AG04449 (cell line): ENCODE results near the gene ESAM.

Experiments used
- CTCF ChIA-PET: fragments of 350-600 bp; formaldehyde crosslinking; extraction: SDS; loops from one replicate; lab custom pipeline; 2021; ENCODE audit warnings: antibody characterized with exemption; lab: Yijun Ruan, JAX
- POLR2A ChIA-PET: fragments of 400-600, 350-600 bp; formaldehyde crosslinking; extraction: SDS; loops from one replicate; lab custom pipeline; 2020; ENCODE audit warnings: antibody characterized with exemption, inconsistent platforms; lab: Yijun Ruan, JAX
- DNase-seq: peaks from one replicate; pipeline ENCODE4 v3.0.0-alpha.2; 2010; ENCODE audit warnings: low read depth, low spot score
- H3K4me3 ChIP-seq: 2 replicates; pipeline ENCODE4 v1.5.1; 2011; ENCODE audit warnings: low read depth, mild to moderate bottlenecking, control low read depth, low read length
- TF ChIP-seq, protein P1 (sequence below): IDR thresholded peaks from one replicate; pipeline ENCODE4 v1.5.1; 2011; ENCODE audit warnings: mild to moderate bottlenecking, moderate library complexity, low read length, control low read depth, inconsistent platforms; ENCODE audit not compliant: insufficient read depth; ENCODE audit errors: missing control alignments

ESAM gene

DNA sequence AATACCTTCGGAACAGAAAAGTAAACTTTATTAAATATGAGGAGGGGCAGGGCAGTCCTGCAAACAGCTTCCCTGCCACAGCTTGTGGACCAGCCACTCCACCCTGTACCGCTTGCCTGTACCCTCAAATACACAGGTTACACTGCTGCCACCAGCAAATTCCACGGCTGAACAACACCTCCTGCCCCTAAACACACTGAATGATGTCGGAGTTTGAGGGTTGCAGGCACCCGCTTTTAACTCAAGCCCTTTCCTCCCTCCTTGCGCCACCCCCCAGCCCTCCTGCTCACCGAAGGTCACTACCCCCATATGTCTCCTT lies 14.0 kb downstream of the ESAM start:
- H3K4me3 ChIP-seq = no peak overlapping the region
- ChIA-PET POLR2A (no interaction called here), CTCF (interaction anchor here (0.9 to 7.3 kb wide), 7 partner anchors 8 to 89 kb away, joined by 4 to 50 read pairs (median 6); partner anchors contain the start of genes ESAM, NRGN, SIAE and SPA17)
- no peak for DNase-seq
- TF ChIP-seq, protein P1, sequence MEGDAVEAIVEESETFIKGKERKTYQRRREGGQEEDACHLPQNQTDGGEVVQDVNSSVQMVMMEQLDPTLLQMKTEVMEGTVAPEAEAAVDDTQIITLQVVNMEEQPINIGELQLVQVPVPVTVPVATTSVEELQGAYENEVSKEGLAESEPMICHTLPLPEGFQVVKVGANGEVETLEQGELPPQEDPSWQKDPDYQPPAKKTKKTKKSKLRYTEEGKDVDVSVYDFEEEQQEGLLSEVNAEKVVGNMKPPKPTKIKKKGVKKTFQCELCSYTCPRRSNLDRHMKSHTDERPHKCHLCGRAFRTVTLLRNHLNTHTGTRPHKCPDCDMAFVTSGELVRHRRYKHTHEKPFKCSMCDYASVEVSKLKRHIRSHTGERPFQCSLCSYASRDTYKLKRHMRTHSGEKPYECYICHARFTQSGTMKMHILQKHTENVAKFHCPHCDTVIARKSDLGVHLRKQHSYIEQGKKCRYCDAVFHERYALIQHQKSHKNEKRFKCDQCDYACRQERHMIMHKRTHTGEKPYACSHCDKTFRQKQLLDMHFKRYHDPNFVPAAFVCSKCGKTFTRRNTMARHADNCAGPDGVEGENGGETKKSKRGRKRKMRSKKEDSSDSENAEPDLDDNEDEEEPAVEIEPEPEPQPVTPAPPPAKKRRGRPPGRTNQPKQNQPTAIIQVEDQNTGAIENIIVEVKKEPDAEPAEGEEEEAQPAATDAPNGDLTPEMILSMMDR = no peak

DNA sequence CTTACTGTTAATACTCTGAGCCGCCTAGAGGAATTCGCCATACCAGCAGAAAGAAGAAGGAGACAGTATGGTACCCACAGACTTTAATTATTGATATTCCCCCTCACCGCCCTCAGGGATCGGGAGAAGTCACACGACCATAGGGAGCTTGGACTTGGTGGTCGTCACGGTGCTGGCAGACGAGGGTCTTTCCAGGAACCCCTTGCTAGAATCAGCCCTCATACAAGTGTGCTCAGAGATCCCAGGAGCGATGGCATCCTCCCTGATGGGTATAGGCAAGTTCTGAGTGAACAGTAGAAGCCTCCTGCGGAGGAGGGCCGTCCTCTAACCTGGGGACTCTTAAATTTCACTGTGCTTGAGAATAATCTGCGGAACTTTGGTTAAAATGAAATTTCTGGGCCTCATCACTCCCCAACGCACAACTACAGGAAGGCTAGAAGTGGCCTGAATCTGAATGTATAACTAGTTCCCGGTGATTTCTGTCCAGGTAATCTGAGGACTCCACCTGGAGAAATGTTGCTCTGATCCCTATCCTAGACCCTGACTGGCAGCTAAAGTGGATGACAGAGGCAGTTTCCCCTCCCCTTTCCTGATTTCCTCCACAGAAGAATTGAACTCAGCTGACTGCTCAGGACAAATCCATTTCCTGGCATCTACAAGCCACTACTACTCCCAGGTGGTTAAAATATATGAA lies 14.5 kb downstream of the ESAM start:
- TF ChIP-seq, protein P1 = no peak
- ChIA-PET CTCF (interaction anchor here (0.6 to 7.3 kb wide), 9 partner anchors 12 to 195 kb away, joined by 3 to 50 read pairs (median 6); partner anchors contain the start of genes ESAM, SIAE and SPA17), POLR2A (no interaction called here)
- H3K4me3 ChIP-seq = no peak overlapping the region
- DNase-seq = no peak

DNA sequence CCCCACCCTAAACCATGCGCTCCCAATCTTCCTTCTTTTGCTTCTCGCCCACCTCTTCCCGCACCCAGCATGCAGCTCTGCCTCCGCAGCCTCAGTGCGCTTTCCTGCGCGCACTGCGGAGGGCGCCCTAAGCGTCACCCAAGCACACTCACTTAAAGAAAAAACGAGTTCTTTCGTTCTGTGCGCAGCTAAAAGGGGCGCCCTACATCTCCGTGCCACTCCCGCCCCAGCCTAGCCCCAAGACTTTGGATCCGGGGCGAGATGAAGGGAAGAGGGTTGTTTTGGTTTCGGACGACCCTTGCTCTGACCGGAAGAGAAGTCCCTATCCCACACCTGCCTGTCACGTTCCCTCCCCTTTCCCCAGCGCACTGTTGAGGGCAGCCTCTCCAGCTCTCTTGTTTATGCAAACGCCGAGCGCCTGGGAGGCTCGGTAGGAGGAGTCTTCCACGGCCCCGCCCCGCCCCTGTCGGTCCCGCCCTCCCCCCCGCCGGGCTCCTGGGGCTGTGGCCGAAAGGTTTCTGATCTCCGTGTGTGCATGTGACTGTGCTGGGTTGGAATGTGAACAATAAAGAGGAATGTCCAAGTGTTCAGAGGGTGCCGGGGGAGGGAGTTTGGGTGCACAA lies 15.4 kb downstream of the ESAM start:
- no peak for DNase-seq
- POLR2A ChIA-PET = no interaction called here

DNA sequence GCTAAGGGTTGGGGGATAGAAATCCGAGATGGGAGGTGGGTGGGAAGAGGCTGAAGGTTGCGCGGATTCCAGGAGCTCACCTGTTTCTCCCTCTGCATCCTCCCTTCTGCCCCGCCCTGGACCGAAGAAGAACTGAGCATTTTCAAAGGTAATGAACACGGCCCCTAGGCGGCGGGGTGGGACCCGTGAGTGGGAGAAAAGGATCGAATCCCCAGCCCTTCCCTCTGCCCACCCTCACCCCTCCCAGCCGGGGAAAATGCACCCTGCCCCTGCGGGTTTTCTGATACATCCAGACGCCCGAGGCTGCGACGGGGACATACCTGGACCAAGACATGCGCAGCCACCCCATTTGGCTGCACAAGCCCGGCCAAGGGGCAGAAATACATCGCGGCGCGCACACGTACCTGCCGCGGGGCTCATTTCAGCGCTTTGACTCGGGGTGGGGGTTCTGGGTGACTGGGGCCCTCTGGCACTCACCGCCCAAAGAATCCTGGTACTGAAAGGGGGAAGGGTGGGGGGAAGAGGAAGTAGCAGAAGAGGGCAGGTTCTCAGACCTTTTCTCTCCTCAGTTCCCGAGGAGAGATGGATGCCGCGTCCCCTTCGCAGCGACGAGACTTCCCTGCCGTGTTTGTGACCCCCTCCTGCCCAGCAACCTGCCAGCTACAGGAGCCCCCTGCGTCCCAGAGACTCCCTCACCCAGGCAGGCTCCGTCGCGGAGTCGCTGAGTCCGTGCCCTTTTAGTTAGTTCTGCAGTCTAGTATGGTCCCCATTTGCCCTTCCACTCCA lies 16.1 kb downstream of the ESAM start:
- peak overlapping the region; percentile 64 for H3K4me3 ChIP-seq
- CTCF ChIA-PET = interaction anchor here (0.7 to 7.3 kb wide), 13 partner anchors 8 to 120 kb away, joined by 3 to 50 read pairs (median 4); no protein-coding TSS in a partner anchor
- TF ChIP-seq, protein P1 = peak; percentile 16
- no peak for DNase-seq
- POLR2A ChIA-PET = no interaction called here

More for the DNA sequence above, 15.4 kb downstream of the ESAM start:
- TF ChIP-seq, protein P1 = peak; percentile 70
- CTCF ChIA-PET = interaction anchor here (0.7 to 7.3 kb wide), 13 partner anchors 8 to 120 kb away, joined by 3 to 50 read pairs (median 4); no protein-coding TSS in a partner anchor
- H3K4me3 ChIP-seq = peak overlapping the region; percentile 64

DNA sequence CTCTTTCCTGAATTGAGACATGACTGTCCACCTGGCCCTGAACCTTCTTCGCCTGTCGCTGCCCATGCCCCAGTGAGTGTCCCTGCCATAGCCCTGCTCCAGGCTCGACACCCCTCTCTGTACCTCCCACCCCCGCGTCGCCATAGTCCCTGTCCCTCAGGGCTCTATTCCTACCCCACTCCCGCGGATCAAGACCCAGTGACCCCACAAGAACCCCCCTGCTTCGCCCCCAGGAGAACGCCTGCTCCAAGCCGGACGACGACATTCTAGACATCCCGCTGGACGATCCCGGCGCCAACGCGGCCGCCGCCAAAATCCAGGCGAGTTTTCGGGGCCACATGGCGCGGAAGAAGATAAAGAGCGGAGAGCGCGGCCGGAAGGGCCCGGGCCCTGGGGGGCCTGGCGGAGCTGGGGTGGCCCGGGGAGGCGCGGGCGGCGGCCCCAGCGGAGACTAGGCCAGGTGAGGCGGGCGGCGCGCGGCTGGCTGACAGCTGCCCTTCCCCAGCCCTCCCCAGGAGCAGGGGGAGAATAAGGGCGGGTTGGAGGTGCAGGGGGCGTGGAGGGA lies 16.7 kb downstream of the ESAM start:
- no peak for DNase-seq
- CTCF ChIA-PET = interaction anchor here (1.0 to 7.3 kb wide), 9 partner anchors 9 to 91 kb away, joined by 3 to 50 read pairs (median 5); no protein-coding TSS in a partner anchor
- peak overlapping the region; percentile 64; the same call in 1 of the 2 replicates for H3K4me3 ChIP-seq
- TF ChIP-seq, protein P1 = no peak
- POLR2A ChIA-PET = no interaction called here
